HepG2 (cell line): ENCODE data around the gene LSMEM2. TPM values are rescaled to one million over a fixed set of nuclear protein-coding genes. Genes with fewer than 3 reads are reported as not detected.

ENCODE experiments used
- AGO2 ChIP-seq: fragments of 200-400 bp; formaldehyde crosslinking; optimal IDR thresholded peaks from 2 replicates; pipeline ENCODE3; 2017; ENCODE audit warnings: mild to moderate bottlenecking, low read depth, low read length, moderate library complexity
- ARID4A ChIP-seq: sonication (generic); formaldehyde crosslinking; IDR thresholded peaks from 2 replicates; pipeline ENCODE4 v1.5.0; 2020; ENCODE audit warnings: mild to moderate bottlenecking, missing genetic modification reagents, borderline replicate concordance
- CHCHD3 ChIP-seq: sonication (generic); formaldehyde crosslinking; IDR thresholded peaks from 2 replicates; pipeline ENCODE4 v1.8.0; 2022; ENCODE audit warnings: mild to moderate bottlenecking, missing genetic modification reagents, moderate library complexity
- FOXA3 ChIP-seq: IDR thresholded peaks from 2 replicates; pipeline ENCODE4 v1.6.1; 2016; ENCODE audit warnings: missing genetic modification reagents, missing compliant biosample characterization
- KIAA2018 ChIP-seq: sonication (generic); formaldehyde crosslinking; IDR thresholded peaks from 2 replicates; pipeline ENCODE4 v1.5.0; 2020; ENCODE audit warnings: mild to moderate bottlenecking, missing genetic modification reagents, borderline replicate concordance
- MTERF4 ChIP-seq: sonication (generic); formaldehyde crosslinking; IDR thresholded peaks from 2 replicates; pipeline ENCODE4 v1.8.0; 2023; ENCODE audit warnings: mild to moderate bottlenecking, missing genetic modification reagents
- NBN ChIP-seq: fragments of 450-650 bp; conservative IDR thresholded peaks from 2 replicates; pipeline ENCODE4 v1.6.1; 2017
- NFYC ChIP-seq: IDR thresholded peaks from 2 replicates; pipeline ENCODE4 v1.6.1; 2016; ENCODE audit warnings: missing genetic modification reagents, missing compliant biosample characterization
- RFX3 ChIP-seq: IDR thresholded peaks from 2 replicates; pipeline ENCODE4 v1.6.1; 2016; ENCODE audit warnings: missing biosample characterization, missing genetic modification reagents
- TMF1 ChIP-seq: sonication (generic); formaldehyde crosslinking; IDR thresholded peaks from 2 replicates; pipeline ENCODE4 v1.8.1; 2022; ENCODE audit warnings: low read depth, missing genetic modification reagents
- ZBTB8A ChIP-seq: sonication (generic); formaldehyde crosslinking; IDR thresholded peaks from 2 replicates; pipeline ENCODE4 v1.4.0; 2020; ENCODE audit warnings: mild to moderate bottlenecking, low read depth, missing genetic modification reagents, borderline replicate concordance
- ZKSCAN1 ChIP-seq: fragments of 150-350 bp; IDR thresholded peaks from 2 replicates; pipeline ENCODE4 v1.6.1; 2014; ENCODE audit warnings: low read length
- ZNF572 ChIP-seq: sonication (generic); formaldehyde crosslinking; IDR thresholded peaks from 2 replicates; pipeline ENCODE4 v1.5.1; 2020; ENCODE audit warnings: mild to moderate bottlenecking, missing genetic modification reagents
- ZNF878 ChIP-seq: sonication (generic); formaldehyde crosslinking; IDR thresholded peaks from 2 replicates; pipeline ENCODE4 v1.8.1; 2023; ENCODE audit warnings: mild to moderate bottlenecking, missing genetic modification reagents, moderate library complexity
- polyA plus RNA-seq, 8 experiments: library from polyadenylated mRNA; depleted of rRNA in 3 of 8; stranded (reverse) in 7 of 8; unstranded in 1 of 8; fragments of >200 nt; fragmentation: Illumina TruSeq in 4 of 8; extraction: Trizol in 4 of 8; gene quantifications; 2 replicates each; pipeline versions ENCODE4 v1.2.1 to v1.2.3, GENCODE V29; 2011 to 2016; ENCODE audit warnings: low read depth in 4 of 8, missing spikeins in 1 of 8, mixed read lengths in 1 of 8; ENCODE audit not compliant: insufficient read depth in 1 of 8
- total RNA-seq, 5 experiments: library from RNA; depleted of rRNA; stranded (reverse); fragments of >200 nt; fragmentation: Illumina TruSeq; extraction: Trizol; gene quantifications; 2 replicates each; pipeline ENCODE4 v1.2.3, GENCODE V29; 2016; ENCODE audit warnings: low read depth in 1 of 5

Gene LSMEM2
- total and polyA plus RNA-seq, 2 of the 13 experiments (the other 11 are each of a cell fraction or from before 2014, with no cell fraction given) = 0.07 to 0.41 TPM

GRCh38 chr3:50327943-50328691 is 49.2 kb downstream of the LSMEM2 start, which contains the start of gene TUSC2 (continued):
- TF ChIP-seq MTERF4 (CRISPR knock-in tag) (0 out of 2 replicates have a peak, but pooled peaks have one; percentile 62), CHCHD3 (CRISPR knock-in tag) (no peak), TMF1 (peak; percentile 57; the same call in 1 of the 2 replicates), ZBTB8A (no peak), FOXA3 (CRISPR knock-in tag) (peak; percentile 20; the same call in 1 of the 2 replicates), ZNF572 (CRISPR knock-in tag) (no peak), ZKSCAN1 (no peak), KIAA2018 (CRISPR knock-in tag) (no peak), ARID4A (peak; percentile 94), AGO2 (peak; percentile 82), ZNF878 (CRISPR knock-in tag) (no peak), NFYC (peak; percentile 96), NBN (no peak), RFX3 (CRISPR knock-in tag) (no peak)
